CD4-positive, CD25-positive, alpha-beta regulatory T cell (primary cell): ENCODE results near the gene TMEM134. TPM values are rescaled to one million over a fixed set of nuclear protein-coding genes. Genes with fewer than 3 reads are reported as not detected.

Experiments used
- ATAC-seq, 2 donors: fragments of 150-1000 bp; cut with Tn5 transposase; one replicate each; pipeline ENCODE4 v1.10.0; 2021; ENCODE audit warnings: low read depth in 2 of 2, moderate number of reproducible peaks in 2 of 2, moderate library complexity in 1 of 2
- DNase-seq, 3 donors: peaks; one replicate each; pipeline versions ENCODE4 v3.0.0 to v3.0.0-alpha.2; 2012 to 2022; ENCODE audit warnings: mixed read lengths in 1 of 3
- H3K27ac ChIP-seq: one replicate; pipeline ENCODE4 v1.7.0; 2013; ENCODE audit warnings: mild to moderate bottlenecking, low read length; ENCODE audit not compliant: insufficient read depth, poor library complexity, severe bottlenecking
- H3K27me3 ChIP-seq: one replicate; pipeline ENCODE4 v1.7.0; 2013; ENCODE audit warnings: low read length; ENCODE audit not compliant: control insufficient read depth, insufficient read depth
- H3K36me3 ChIP-seq: one replicate; pipeline ENCODE4 v1.7.0; 2013; ENCODE audit warnings: mild to moderate bottlenecking, low read length, moderate library complexity; ENCODE audit not compliant: control insufficient read depth, insufficient read depth
- H3K4me1 ChIP-seq: 2 replicates; pipeline ENCODE4 v1.7.0; 2013; ENCODE audit warnings: mild to moderate bottlenecking, low read length; ENCODE audit not compliant: insufficient read depth, control insufficient read depth, poor library complexity, severe bottlenecking
- H3K4me3 ChIP-seq: one replicate; pipeline ENCODE4 v1.7.0; 2013; ENCODE audit warnings: low read depth, mild to moderate bottlenecking, low read length, moderate library complexity
- H3K9me3 ChIP-seq, 2 experiments: 1 replicate in 1 of 2; 2 replicates in 1 of 2; pipeline ENCODE4 v1.7.0; 2013; ENCODE audit warnings: low read length in 2 of 2, mild to moderate bottlenecking in 1 of 2, moderate library complexity in 1 of 2; ENCODE audit not compliant: control insufficient read depth in 2 of 2
- H3K27ac Mint-ChIP-seq, 3 donors: one replicate each; pipeline ENCODE4 v1.8.0; 2020 to 2022; ENCODE audit warnings: mild to moderate bottlenecking in 3 of 3, mixed read lengths in 3 of 3, moderate library complexity in 2 of 3
- H3K27me3 Mint-ChIP-seq: one replicate; pipeline ENCODE4 v1.8.0; 2022; ENCODE audit warnings: mild to moderate bottlenecking, mixed read lengths
- H3K36me3 Mint-ChIP-seq: one replicate; pipeline ENCODE4 v1.8.0; 2020; ENCODE audit warnings: mixed read lengths
- H3K4me1 Mint-ChIP-seq, 4 donors: one replicate each; pipeline ENCODE4 v1.8.0; 2020 to 2022; ENCODE audit warnings: mixed read lengths in 4 of 4, mild to moderate bottlenecking in 1 of 4
- H3K4me3 Mint-ChIP-seq, 4 donors: one replicate each; pipeline ENCODE4 v1.8.0; 2020 to 2022; ENCODE audit warnings: mild to moderate bottlenecking in 4 of 4, mixed read lengths in 4 of 4, moderate library complexity in 3 of 4
- H3K9me3 Mint-ChIP-seq, 7 donors: one replicate each; pipeline ENCODE4 v1.8.0; 2020 to 2022; ENCODE audit warnings: mixed read lengths in 7 of 7, mild to moderate bottlenecking in 3 of 7, moderate library complexity in 2 of 7
- polyA plus RNA-seq, 4 donors: library from polyadenylated mRNA; unstranded; fragments of 300-500 nt; fragmentation: Illumina TruSeq; gene quantifications; one replicate each; pipeline ENCODE4 v1.2.3, GENCODE V29; 2021
- total RNA-seq: library from RNA; stranded (reverse); gene quantifications from one replicate; pipeline ENCODE4 v1.2.3, GENCODE V29; 2022

TMEM134 gene
- total and polyA plus RNA-seq, 5 donors from 2014 or later, result 48.7 to 228 (median 158) TPM

GRCh38 chr11:67435727-67436458, 33.2 kb downstream of the TMEM134 start:
- Mint-ChIP-seq H3K4me3 (peak overlapping the region; percentile 97 to 99 (median 98)), H3K9me3 (no peaks in the 10 kb centered on the region), H3K36me3 (peaks cover 10% of the 10 kb centered on the region), H3K27me3 (no peaks in the 10 kb centered on the region), H3K4me1 (peaks cover 0 to 79% (median 31%) of the 10 kb centered on the region in 4 donors), H3K27ac (peak overlapping the region in 2 of 3 donors; percentile 82 to 92)
- Histone ChIP-seq H3K4me3 (peak overlapping the region; percentile 90), H3K27me3 (no peaks in the 10 kb centered on the region), H3K36me3 (peaks cover 20% of the 10 kb centered on the region), H3K9me3 (no peaks in the 10 kb centered on the region), H3K27ac (peak overlapping the region; percentile 94), H3K4me1 (peaks cover 81% of the 10 kb centered on the region)
- ATAC-seq (no peak), DNase-seq (no peak)

- peaks cover 10% of the 10 kb centered on the region for H3K36me3 Mint-ChIP-seq
- Histone ChIP-seq H3K36me3 (peaks cover 23% of the 10 kb centered on the region), H3K9me3 (no peaks in the 10 kb centered on the region), H3K4me1 (peaks cover 77% of the 10 kb centered on the region), H3K27me3 (no peaks in the 10 kb centered on the region), H3K4me3 (peak overlapping the region; percentile 26), H3K27ac (peak overlapping the region; percentile 94)
- no peaks in the 10 kb centered on the region for H3K9me3 Mint-ChIP-seq
- H3K4me3 Mint-ChIP-seq, result peak overlapping the region; percentile 81 to 98 (median 92)
- no peaks in the 10 kb centered on the region for H3K27me3 Mint-ChIP-seq
- peaks cover 0 to 77% (median 29%) of the 10 kb centered on the region in 4 donors for H3K4me1 Mint-ChIP-seq
- peak overlapping the region; percentile 75 to 90 (median 84) for H3K27ac Mint-ChIP-seq
- ATAC-seq, result no peak
- DNase-seq, result no peak
Observed at GRCh38 chr11:67435031-67435726, 33.9 kb downstream of the TMEM134 start.

- peaks cover 0 to 74% (median 25%) of the 10 kb centered on the region in 4 donors for H3K4me1 Mint-ChIP-seq
- DNase-seq (no peak), ATAC-seq (no peak)
- H3K4me3 Mint-ChIP-seq, result peak overlapping the region; percentile 61 to 87 (median 76)
- peak overlapping the region in 2 of 3 donors; percentile 52 to 80 for H3K27ac Mint-ChIP-seq
- H3K27me3 ChIP-seq, result no peaks in the 10 kb centered on the region
- H3K9me3 ChIP-seq, result no peaks in the 10 kb centered on the region
- peak overlapping the region; percentile 94 for H3K27ac ChIP-seq
- no peaks in the 10 kb centered on the region for H3K27me3 Mint-ChIP-seq
- peaks cover 10% of the 10 kb centered on the region for H3K36me3 Mint-ChIP-seq
- no peak overlapping the region for H3K4me3 ChIP-seq
- H3K9me3 Mint-ChIP-seq, result no peaks in the 10 kb centered on the region
- peaks cover 23% of the 10 kb centered on the region for H3K36me3 ChIP-seq
- peaks cover 77% of the 10 kb centered on the region for H3K4me1 ChIP-seq
Observed at GRCh38 chr11:67434395-67434881, 34.6 kb downstream of the TMEM134 start.

DNA sequence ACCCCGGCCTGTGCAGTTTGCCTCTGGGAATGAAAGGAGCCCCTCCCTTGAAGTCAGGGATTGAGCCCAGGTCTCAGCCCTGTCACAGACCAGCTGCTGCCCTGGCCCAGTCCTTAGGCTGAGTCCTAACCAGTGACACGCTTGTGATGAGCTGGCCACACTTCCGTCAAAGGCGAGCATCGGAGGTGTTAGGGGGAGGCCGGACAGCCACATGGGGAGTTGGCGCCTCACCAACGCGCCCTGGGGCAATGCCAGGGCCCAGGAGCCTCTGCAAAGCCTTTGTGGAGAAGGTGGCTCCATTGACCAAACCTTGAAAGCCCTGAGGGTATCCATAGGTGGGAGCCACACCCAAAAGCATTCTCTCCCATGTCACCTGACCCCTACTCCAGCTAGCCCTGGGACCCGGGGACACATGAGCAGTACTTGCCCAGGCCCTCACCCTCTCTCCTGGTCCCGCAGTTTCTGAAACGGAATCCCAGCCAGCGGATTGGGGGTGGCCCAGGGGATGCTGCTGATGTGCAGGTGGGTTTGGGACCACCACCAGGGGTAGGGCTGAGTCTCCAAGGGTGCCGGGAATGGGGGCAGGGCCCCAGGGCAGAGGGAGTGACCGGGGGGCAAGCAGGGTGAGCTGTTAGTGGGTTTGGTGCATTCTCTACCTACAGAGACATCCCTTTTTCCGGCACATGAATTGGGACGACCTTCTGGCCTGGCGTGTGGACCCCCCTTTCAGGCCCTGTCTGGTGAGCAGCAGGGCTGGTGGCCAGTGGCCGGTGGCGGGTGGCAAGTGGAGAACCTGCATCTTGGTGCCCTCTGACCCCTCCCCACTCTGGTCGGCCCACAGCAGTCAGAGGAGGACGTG, 35.3 kb downstream of the TMEM134 start:
- Mint-ChIP-seq H3K27ac (peak overlapping the region; percentile 42 to 80 (median 52)), H3K9me3 (no peaks in the 10 kb centered on the region), H3K4me1 (peaks cover 0 to 74% (median 21%) of the 10 kb centered on the region in 4 donors), H3K36me3 (peaks cover 10% of the 10 kb centered on the region), H3K4me3 (peak overlapping the region; percentile 61 to 87 (median 76)), H3K27me3 (no peaks in the 10 kb centered on the region)
- Histone ChIP-seq H3K4me3 (no peak overlapping the region), H3K36me3 (peaks cover 23% of the 10 kb centered on the region), H3K27me3 (no peaks in the 10 kb centered on the region), H3K4me1 (peaks cover 77% of the 10 kb centered on the region), H3K27ac (peak overlapping the region; percentile 94), H3K9me3 (no peaks in the 10 kb centered on the region)
- ATAC-seq (no peak), DNase-seq (no peak)

DNA sequence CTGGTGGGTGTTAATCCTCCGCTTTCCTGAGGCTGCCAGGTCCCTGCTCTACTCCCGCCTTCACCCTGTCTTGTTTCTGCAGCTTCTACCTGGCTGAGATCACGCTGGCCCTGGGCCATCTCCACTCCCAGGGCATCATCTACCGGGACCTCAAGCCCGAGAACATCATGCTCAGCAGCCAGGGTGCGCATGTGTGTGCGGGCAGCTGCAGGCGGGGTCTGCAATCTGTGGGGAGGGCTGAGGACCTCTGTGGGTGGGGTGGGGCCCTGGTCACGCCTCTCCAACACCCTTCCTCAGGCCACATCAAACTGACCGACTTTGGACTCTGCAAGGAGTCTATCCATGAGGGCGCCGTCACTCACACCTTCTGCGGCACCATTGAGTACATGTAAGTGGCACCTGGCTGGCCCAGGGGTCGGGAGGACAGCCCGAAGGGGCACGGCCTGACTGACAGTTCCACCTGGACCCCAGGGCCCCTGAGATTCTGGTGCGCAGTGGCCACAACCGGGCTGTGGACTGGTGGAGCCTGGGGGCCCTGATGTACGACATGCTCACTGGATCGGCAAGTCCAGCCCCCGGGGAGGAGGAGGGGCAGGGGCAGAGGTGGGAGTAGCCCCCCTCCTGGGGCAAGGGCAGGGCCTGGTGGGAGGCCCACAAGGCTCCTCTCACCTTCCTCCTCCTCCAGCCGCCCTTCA, 36.2 kb downstream of the TMEM134 start:
- Mint-ChIP-seq H3K9me3 (no peaks in the 10 kb centered on the region), H3K4me1 (peaks cover 5 to 78% (median 24%) of the 10 kb centered on the region in 4 donors), H3K36me3 (peaks cover 10% of the 10 kb centered on the region), H3K27me3 (peaks cover 5% of the 10 kb centered on the region), H3K4me3 (peak overlapping the region in 3 of 4 donors; percentile 72 to 86 (median 75)), H3K27ac (peak overlapping the region in 1 of 3 donors; percentile 42)
- Histone ChIP-seq H3K36me3 (peaks cover 23% of the 10 kb centered on the region), H3K4me1 (peaks cover 72% of the 10 kb centered on the region), H3K27ac (peak overlapping the region; percentile 94), H3K27me3 (no peaks in the 10 kb centered on the region), H3K9me3 (no peaks in the 10 kb centered on the region), H3K4me3 (no peak overlapping the region)
- ATAC-seq (no peak), DNase-seq (no peak)

GRCh38 chr11:67431346-67432249, 37.5 kb downstream of the TMEM134 start:
- H3K9me3 Mint-ChIP-seq, result no peaks in the 10 kb centered on the region
- no peak overlapping the region for H3K4me3 ChIP-seq
- H3K4me1 ChIP-seq, result peaks cover 70% of the 10 kb centered on the region
- H3K27ac Mint-ChIP-seq, result peak overlapping the region; percentile 71 to 94 (median 89)
- peaks cover 23% of the 10 kb centered on the region for H3K36me3 ChIP-seq
- H3K27ac ChIP-seq, result no peak overlapping the region
- no peaks in the 10 kb centered on the region for H3K9me3 ChIP-seq
- no peak for ATAC-seq
- peaks cover 5 to 82% (median 26%) of the 10 kb centered on the region in 4 donors for H3K4me1 Mint-ChIP-seq
- H3K36me3 Mint-ChIP-seq, result peaks cover 7% of the 10 kb centered on the region
- no peak for DNase-seq
- H3K27me3 ChIP-seq, result no peaks in the 10 kb centered on the region
- H3K27me3 Mint-ChIP-seq, result peaks cover 6% of the 10 kb centered on the region
- peak overlapping the region; percentile 60 to 86 (median 78) for H3K4me3 Mint-ChIP-seq
